Panc1 (cell line): ENCODE data around the gene NEK1. TPM values are rescaled to one million over a fixed set of nuclear protein-coding genes. Genes with fewer than 3 reads are reported as not detected.
"Not testable (repeated sequence)": the region's sequence is repeated elsewhere in the genome, so short reads cannot be mapped to it uniquely, and the experiment has no call there.

Experiments
- ATAC-seq: fragments of 200-7000 bp; cut with Tn5 transposase; 2 replicates; pipeline ENCODE4 v1.9.1; 2020; ENCODE audit warnings: mild to moderate bottlenecking, moderate library complexity
- BruUV-seq: library from RNA; stranded (reverse); fragments of 400-500 nt; replicated peaks from 2 replicates; lab custom pipeline; 2021; lab: Mats Ljungman, UMichigan
- CTCF ChIA-PET: fragments of 300-600 bp; sonication (Branson Sonifier 250); formaldehyde crosslinking; loops from one replicate; lab custom pipeline; 2022; ENCODE audit warnings: antibody characterized with exemption; lab: Charles Lee
- POLR2A ChIA-PET: fragments of 300-600 bp; sonication (Branson Sonifier 250); formaldehyde crosslinking; loops from one replicate; lab custom pipeline; 2022; ENCODE audit warnings: antibody characterized with exemption; lab: Charles Lee
- DNase-seq: peaks from one replicate; pipeline ENCODE4 v3.0.0-alpha.2; 2010; ENCODE audit warnings: low read depth, low spot score
- H3K27ac ChIP-seq: 2 replicates; pipeline ENCODE4 v1.5.1; 2011; ENCODE audit warnings: mild to moderate bottlenecking, low read length, inconsistent platforms
- H3K27me3 ChIP-seq: fragments of 200-500 bp; sonication (Bioruptor generic); 2 replicates; pipeline ENCODE4 v1.6.0; 2014; ENCODE audit warnings: low read length, inconsistent platforms; ENCODE audit not compliant: control insufficient read depth, insufficient read depth
- H3K36me3 ChIP-seq: fragments of 200-500 bp; sonication (Bioruptor generic); 2 replicates; pipeline ENCODE4 v1.5.1; 2014; ENCODE audit warnings: inconsistent platforms, mild to moderate bottlenecking, low read length, moderate library complexity; ENCODE audit not compliant: control insufficient read depth, insufficient read depth
- H3K4me1 ChIP-seq: 2 replicates; pipeline ENCODE4 v1.5.1; 2011; ENCODE audit warnings: inconsistent platforms, mild to moderate bottlenecking, low read length, moderate library complexity; ENCODE audit not compliant: control insufficient read depth, insufficient read depth
- H3K4me3 ChIP-seq, 2 experiments: 2 replicates each; pipeline ENCODE4 v1.5.1; 2011 to 2012; ENCODE audit warnings: low read depth in 2 of 2, low read length in 2 of 2, mild to moderate bottlenecking in 2 of 2, inconsistent platforms in 1 of 2, moderate library complexity in 1 of 2
- H3K9me3 ChIP-seq: fragments of 200-500 bp; sonication (Bioruptor generic); 2 replicates; pipeline ENCODE4 v1.5.1; 2014; ENCODE audit warnings: low read depth, mild to moderate bottlenecking, inconsistent platforms, low read length, moderate library complexity; ENCODE audit not compliant: control insufficient read depth, insufficient read depth
- POLR2AphosphoS5 ChIP-seq: IDR thresholded peaks from 2 replicates; pipeline ENCODE4 v1.6.1; 2012; ENCODE audit warnings: mild to moderate bottlenecking, low read depth, low read length, moderate library complexity
- SIN3A ChIP-seq: IDR thresholded peaks from 2 replicates; pipeline ENCODE4 v1.6.1; 2012; ENCODE audit warnings: low read depth, mild to moderate bottlenecking, low read length, moderate library complexity, borderline replicate concordance; ENCODE audit not compliant: insufficient read depth
- TCF7L2 ChIP-seq: IDR thresholded peaks from 2 replicates; pipeline ENCODE4 v1.6.1; 2011; ENCODE audit warnings: mild to moderate bottlenecking, low read depth, low read length, inconsistent platforms
- in situ Hi-C: cut with HindIII; loops from 2 replicates; pipeline ENCODE4 v1.10.0; 2016; ENCODE audit warnings: low sequenced_read_pairs, low pct_unique_long_range_greater_than_20kb
- intact Hi-C: fragments of 100-400 bp; cut with micrococcal nuclease; formaldehyde crosslinking; loops from one replicate; pipeline ENCODE4 v1.10.0; 2022; ENCODE audit not compliant: unreplicated experiment
- total RNA-seq: library from RNA; stranded (reverse); gene quantifications from one replicate; pipeline ENCODE4 v1.2.1, GENCODE V29; 2021; ENCODE audit not compliant: unreplicated experiment
- TF ChIP-seq, protein P1 (sequence below): fragments of 450-650 bp; IDR thresholded peaks from 2 replicates; pipeline ENCODE4 v1.5.1; 2017; ENCODE audit warnings: mild to moderate bottlenecking
- TF ChIP-seq, protein P2 (sequence below), 2 experiments: IDR thresholded peaks; 2 replicates each; pipeline ENCODE4 v1.6.1; 2011 to 2012; ENCODE audit warnings: low read depth in 2 of 2, control low read depth in 1 of 2, low read length in 1 of 2, mild to moderate bottlenecking in 1 of 2, moderate library complexity in 1 of 2; ENCODE audit not compliant: insufficient read depth in 1 of 2

NEK1 gene
- total RNA-seq, 1 experiment from 2014 or later: 9.2 TPM

DNA sequence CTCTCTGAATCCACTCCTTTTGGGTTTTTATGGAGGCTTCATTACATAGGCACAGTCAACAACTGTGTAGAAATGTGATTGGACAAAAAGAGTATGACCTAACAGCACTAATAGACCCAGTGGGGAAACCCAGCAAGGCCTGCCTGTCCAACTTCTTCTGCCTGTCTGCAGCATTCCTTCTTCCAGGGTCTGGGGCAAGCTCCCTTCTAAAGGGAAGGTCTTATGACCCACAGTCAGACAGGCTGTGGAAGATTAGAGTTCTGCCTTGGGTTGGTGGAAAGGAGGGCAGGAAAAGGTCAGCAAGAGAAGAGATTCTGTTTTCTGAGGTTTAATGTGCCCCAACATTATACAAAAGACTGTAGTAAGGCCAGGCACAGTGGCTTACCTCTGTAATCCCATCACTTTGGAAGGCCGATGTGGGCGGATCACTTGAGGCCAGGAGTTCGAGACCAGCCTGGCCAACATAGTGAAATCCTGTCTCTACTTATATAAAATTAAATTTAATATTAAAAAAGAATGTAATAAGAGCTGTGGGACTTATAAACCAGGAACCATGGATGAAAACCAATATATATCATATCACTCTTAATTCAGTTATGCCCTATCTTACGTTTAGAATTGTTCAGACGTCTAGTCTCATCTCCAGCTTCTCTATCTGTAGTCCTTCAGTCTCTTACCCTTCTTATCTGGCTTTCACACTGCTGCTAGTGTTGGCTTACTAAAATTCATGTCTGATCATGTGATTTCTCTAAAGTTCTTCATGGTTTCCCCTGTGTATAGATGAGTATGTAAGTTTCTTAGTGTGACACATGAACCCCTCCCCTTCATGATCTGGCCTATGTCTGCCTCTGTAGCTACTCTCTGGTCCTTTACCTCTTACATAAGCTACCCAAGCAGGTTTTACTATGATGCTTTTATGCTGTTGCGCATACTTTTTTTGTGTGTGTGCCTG lies 14.2 kb upstream of the NEK1 start:
- ChIA-PET POLR2A (interaction anchor here (0.6 kb wide), 1 partner anchor 33 kb away, joined by 3 read pairs; no protein-coding TSS in a partner anchor), CTCF (no interaction called here)
- in situ Hi-C loops (no loop called here), intact Hi-C loops (no loop called here)
- Histone ChIP-seq H3K27ac (no peak overlapping the region), H3K4me3 (no peak overlapping the region), H3K4me1 (peaks cover 5% of the 10 kb centered on the region), H3K9me3 (no peaks in the 10 kb centered on the region), H3K27me3 (no peaks in the 10 kb centered on the region), H3K36me3 (no peaks in the 10 kb centered on the region)
- TF ChIP-seq POLR2AphosphoS5 (no peak), SIN3A (no peak), TCF7L2 (no peak)
- TF ChIP-seq, protein P1, sequence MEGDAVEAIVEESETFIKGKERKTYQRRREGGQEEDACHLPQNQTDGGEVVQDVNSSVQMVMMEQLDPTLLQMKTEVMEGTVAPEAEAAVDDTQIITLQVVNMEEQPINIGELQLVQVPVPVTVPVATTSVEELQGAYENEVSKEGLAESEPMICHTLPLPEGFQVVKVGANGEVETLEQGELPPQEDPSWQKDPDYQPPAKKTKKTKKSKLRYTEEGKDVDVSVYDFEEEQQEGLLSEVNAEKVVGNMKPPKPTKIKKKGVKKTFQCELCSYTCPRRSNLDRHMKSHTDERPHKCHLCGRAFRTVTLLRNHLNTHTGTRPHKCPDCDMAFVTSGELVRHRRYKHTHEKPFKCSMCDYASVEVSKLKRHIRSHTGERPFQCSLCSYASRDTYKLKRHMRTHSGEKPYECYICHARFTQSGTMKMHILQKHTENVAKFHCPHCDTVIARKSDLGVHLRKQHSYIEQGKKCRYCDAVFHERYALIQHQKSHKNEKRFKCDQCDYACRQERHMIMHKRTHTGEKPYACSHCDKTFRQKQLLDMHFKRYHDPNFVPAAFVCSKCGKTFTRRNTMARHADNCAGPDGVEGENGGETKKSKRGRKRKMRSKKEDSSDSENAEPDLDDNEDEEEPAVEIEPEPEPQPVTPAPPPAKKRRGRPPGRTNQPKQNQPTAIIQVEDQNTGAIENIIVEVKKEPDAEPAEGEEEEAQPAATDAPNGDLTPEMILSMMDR: no peak
- TF ChIP-seq, protein P2, sequence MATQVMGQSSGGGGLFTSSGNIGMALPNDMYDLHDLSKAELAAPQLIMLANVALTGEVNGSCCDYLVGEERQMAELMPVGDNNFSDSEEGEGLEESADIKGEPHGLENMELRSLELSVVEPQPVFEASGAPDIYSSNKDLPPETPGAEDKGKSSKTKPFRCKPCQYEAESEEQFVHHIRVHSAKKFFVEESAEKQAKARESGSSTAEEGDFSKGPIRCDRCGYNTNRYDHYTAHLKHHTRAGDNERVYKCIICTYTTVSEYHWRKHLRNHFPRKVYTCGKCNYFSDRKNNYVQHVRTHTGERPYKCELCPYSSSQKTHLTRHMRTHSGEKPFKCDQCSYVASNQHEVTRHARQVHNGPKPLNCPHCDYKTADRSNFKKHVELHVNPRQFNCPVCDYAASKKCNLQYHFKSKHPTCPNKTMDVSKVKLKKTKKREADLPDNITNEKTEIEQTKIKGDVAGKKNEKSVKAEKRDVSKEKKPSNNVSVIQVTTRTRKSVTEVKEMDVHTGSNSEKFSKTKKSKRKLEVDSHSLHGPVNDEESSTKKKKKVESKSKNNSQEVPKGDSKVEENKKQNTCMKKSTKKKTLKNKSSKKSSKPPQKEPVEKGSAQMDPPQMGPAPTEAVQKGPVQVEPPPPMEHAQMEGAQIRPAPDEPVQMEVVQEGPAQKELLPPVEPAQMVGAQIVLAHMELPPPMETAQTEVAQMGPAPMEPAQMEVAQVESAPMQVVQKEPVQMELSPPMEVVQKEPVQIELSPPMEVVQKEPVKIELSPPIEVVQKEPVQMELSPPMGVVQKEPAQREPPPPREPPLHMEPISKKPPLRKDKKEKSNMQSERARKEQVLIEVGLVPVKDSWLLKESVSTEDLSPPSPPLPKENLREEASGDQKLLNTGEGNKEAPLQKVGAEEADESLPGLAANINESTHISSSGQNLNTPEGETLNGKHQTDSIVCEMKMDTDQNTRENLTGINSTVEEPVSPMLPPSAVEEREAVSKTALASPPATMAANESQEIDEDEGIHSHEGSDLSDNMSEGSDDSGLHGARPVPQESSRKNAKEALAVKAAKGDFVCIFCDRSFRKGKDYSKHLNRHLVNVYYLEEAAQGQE (IDR thresholded peaks at IDR 0.05; ENCODE audit: insufficient read depth in 1 of 2, low read depth in 2 of 2, low read length in 1 of 2): no peak
- DNase-seq: no peak
- no peak for ATAC-seq
- BruUV-seq: no TSS peak

DNA sequence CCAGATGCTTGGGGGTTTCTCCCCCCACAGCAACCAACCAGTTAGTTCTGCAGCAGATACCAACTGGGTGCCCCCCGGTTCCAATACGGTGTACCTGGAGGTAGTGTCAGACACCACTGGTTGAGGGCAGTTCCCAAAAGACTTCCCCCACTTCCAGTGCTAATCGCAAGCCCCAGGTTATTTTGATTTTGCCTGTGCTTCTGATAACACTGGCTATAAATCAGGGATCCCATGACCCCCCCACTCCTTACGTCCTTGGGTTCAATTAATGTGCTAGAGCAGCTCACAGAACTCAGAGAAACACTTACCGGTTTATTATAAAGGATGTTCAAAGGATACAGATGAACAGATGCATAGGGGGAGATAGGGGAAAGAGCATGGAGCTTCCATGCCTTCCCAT lies 13.5 kb upstream of the NEK1 start:
- DNase-seq (no peak), ATAC-seq (no peak)
- Histone ChIP-seq H3K27me3 (no peaks in the 10 kb centered on the region), H3K27ac (no peak overlapping the region), H3K4me1 (peaks cover 5% of the 10 kb centered on the region), H3K36me3 (peaks cover 2% of the 10 kb centered on the region; the same call in 1 of the 2 replicates), H3K9me3 (no peaks in the 10 kb centered on the region), H3K4me3 (no peak overlapping the region)
- intact Hi-C loops: no loop called here
- POLR2A ChIA-PET: no interaction called here
- in situ Hi-C loops: no loop called here
- CTCF ChIA-PET: no interaction called here
- no TSS peak for BruUV-seq
- TF ChIP-seq SIN3A (no peak), POLR2AphosphoS5 (no peak), TCF7L2 (no peak)
- TF ChIP-seq, protein P2 (IDR thresholded peaks at IDR 0.05; ENCODE audit: insufficient read depth in 1 of 2, low read depth in 2 of 2, low read length in 1 of 2): no peak
- TF ChIP-seq, protein P1: no peak

DNA sequence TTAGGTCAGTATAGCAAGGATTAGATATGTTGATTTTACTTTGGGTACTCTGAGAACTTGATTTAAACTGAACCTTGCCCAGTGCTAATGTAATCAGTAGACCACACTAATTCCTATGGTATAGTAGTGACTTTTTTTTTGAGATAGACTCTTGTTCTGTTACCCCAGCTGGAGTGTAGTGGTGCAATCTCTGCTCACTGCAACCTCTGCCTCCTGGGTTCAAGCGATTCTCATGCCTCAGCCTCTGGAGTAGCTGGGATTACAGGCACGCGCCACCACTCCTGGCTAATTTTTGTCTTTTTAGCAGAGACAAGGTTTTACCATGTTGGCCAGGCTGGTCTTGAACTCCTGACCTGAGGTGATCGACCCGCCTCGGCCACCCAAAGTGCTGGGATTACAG lies 11.6 kb upstream of the NEK1 start:
- BruUV-seq, H3K27ac ChIP-seq, POLR2A ChIA-PET, intact Hi-C loops, H3K27me3 ChIP-seq, H3K9me3 ChIP-seq, ATAC-seq, H3K4me1 ChIP-seq, H3K4me3 ChIP-seq, DNase-seq, H3K36me3 ChIP-seq, in situ Hi-C loops: not testable (repeated sequence)
- CTCF ChIA-PET: interaction anchor here (0.8 kb wide), 1 partner anchor 15 kb away, joined by 3 read pairs; no protein-coding TSS in a partner anchor
